ENCODE results near the gene USP8.
"Not testable (repeated sequence)": the region's sequence is repeated elsewhere in the genome, so short reads cannot be mapped to it uniquely, and the experiment has no call there.

The USP8 gene

GRCh38 chr15:50424066-50424890 lies at the start of gene USP8:
Gene USP8 (plus strand): TSS chr15:50424405. CDS start chr15:50439074, 14,669 bp downstream.
- DNase-seq (ENCODE audit: low read depth, low spot score) = peak; percentile 100

DNA sequence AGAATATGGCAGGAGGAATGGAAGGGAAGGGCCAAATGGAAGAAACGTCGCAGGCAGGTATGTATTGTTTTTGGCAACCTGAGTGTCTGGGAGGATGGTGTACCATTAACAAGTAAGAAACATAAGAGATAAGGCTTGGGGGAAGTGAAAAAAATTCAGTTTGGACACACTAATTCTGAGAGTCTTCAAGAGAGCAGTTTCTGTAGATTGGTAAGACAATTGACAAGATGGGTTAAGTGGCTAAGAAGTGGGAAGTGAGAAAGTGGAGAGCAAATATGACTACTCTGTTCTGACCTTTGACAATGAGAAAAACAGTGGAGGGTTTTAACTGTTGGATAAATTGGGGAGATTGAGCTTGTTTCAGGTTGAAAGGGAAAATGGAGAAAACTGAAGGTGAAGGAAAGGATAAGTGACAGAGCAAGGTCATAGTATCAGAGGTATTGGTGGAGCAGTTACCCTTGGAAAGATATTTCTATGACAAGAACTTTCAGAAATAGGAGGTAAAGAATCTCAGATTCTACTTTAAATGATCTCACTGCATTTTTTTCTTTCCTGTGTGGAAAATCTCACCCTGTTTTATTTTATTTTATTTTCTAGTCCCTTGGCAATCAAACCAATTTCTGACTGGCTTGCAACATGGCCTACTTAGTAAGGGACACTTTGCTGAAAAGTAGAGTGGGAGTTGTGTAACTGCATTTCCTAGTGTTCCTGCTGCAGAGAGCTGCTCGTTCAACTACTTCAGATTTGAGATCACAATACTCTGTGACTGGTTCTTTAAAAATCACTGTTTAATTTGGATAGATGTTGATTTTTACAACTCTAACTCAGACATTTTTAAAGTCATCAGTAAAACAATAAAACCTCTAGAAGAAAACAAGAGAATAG lies 46.1 kb upstream of the USP8 start:
- DNase-seq (ENCODE audit: low read depth, low spot score) = no peak

GRCh38 chr15:50378776-50379175 lies 45.4 kb upstream of the USP8 start:
- DNase-seq (ENCODE audit: low read depth, low spot score) = no peak

DNA sequence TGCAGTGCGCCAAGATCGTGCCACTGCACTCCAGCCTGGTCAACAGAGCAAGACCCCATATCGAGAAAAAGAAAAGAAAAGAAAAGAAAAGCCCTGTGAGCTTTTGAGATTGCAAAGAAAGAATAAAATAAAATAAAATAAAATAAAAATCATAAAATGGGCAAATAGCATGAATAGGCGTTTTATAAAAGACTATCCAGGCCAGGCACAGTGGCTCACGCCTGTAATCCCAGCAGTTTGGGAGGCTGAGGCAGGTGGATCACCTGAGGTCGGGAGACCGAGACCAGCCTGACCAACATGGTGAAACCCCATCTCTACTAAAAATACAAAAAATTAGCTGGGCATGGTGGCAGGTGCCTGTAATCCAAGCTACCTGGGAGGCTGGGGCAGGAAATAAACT lies 44.8 kb upstream of the USP8 start:
- DNase-seq (ENCODE audit: low read depth, low spot score) = not testable (repeated sequence)

DNA sequence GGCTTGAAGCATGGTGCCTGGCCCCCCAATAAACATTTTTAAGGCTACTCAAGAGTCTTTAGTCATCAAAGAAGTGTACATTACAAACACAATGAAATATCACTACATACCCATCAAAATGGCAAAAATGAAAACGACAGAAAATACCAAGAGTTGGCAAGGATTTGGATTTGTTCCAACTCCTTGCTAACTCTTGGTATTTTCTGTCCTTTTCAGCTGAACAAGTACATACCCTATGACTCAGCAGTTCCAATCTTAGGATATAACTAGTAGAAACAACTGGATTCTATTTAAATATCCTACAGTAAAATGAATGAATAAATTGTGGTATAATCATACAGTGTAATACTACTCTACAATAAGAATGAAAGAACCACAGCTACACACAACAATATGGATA lies 44.1 kb upstream of the USP8 start:
- DNase-seq (ENCODE audit: low read depth, low spot score) = no peak

DNA sequence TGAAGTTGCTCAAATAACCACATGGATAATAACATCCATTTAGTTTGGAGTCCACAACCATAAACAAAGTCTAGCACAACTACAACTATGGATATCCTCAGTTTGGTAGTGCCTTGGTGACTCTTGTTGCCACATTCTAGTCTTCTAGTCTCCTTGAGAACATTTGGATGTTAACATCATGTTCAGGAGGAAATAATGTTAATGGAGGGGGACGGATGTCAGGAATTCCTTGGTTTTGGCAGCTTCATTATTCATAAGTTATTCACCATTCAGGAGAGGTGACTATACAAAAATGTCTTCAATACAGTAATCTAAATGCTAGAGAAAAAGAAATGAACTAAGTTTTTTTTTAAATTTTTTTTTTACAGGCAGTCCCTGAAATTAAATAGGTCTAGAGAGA lies 42.8 kb upstream of the USP8 start:
- DNase-seq (ENCODE audit: low read depth, low spot score) = no peak

DNA sequence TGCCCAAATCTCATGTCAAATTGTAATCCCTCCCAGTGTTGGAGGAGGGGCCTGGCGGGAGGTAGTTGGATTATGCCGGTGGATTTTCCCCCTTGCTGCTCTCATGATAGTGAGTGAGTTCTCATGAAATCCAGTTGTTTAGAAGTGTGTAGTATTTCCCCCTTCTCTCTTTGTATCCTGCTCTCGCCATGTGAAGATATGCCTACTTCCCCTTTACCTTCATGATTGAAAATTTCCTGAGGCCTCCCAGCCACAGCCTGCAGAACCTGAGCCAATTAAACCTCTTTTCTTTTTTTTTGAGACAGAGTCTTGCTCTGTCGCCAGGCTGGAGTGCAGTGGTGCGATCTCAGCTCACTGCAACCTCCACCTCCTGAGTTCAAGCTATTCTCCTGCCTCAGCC lies 41.8 kb upstream of the USP8 start:
- DNase-seq (ENCODE audit: low read depth, low spot score) = not testable (repeated sequence)

DNA sequence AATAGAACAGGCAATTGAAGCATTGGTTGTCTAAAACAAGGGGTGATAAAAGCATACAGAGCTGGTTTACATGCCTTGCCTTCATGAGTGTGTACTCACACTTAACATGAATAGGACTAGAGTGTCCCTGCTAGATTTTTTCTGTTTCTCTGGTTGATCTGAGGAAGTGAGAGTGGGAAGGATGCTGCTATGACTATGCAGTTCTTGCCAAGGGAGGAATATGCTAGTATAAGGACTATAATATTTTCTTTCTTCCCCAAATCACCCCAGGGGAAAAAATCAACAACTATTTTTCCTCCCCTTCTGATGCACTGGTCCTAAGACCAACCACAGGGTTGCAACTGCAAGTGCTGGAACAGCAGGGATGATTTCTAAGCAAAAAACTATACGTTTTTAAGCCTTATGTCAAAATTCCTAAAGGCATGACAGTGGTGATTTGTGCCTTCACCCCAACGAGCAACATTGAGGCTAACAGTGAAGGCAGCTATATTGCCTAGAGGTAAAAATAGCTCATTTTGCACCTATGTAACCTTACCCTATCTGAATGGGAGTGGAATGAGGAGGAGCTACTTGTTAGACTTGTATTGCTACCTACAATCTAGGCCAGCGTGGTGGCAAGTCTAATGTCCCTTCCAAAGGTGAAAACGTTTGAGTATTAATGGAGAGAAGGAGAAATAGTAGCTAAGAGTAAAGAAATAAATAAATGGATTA lies 33.5 kb upstream of the USP8 start:
- DNase-seq (ENCODE audit: low read depth, low spot score) = peak; percentile 18

DNA sequence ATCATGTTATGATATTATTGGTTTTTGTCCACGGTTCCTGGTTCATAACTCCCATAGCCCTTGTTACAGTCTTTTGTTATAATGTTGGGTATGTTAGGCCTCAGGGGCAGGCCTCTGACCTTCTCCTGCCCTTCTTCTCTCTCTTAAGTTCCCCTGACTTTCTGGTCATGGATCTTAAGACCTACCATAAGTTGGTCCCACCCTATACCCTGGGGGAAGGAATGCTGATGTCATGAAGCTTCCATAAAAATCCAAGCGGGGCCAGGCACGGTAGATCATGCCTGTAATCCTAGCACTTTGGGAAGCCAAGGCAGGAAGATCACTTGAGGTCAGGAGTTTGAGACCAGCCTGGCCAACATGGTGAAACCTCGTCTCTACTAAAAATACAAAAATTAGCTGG lies 32.6 kb upstream of the USP8 start:
- DNase-seq (ENCODE audit: low read depth, low spot score) = peak; percentile 64

GRCh38 chr15:50411870-50412269 lies 12.3 kb upstream of the USP8 start:
- no peak for DNase-seq (ENCODE audit: low read depth, low spot score)

DNA sequence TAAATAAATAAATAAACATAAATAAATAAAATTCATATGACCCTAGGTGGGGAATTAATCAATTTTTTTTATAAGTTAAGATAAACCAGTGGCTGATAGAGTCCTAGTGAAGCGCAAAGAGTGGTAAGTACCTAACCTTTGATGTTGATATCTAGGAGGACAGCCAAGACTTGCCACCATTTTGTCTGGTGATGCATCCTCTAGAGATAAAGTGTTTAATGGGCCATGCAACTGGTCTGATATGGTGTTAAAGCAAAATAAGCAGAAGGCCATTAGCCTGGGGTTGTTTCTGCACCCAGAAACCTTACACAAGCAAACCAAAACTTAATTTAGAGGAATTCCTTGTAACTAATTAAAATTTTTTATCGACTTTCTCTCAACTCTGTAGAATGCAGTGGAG lies 9.6 kb upstream of the USP8 start:
- no peak for DNase-seq (ENCODE audit: low read depth, low spot score)

DNA sequence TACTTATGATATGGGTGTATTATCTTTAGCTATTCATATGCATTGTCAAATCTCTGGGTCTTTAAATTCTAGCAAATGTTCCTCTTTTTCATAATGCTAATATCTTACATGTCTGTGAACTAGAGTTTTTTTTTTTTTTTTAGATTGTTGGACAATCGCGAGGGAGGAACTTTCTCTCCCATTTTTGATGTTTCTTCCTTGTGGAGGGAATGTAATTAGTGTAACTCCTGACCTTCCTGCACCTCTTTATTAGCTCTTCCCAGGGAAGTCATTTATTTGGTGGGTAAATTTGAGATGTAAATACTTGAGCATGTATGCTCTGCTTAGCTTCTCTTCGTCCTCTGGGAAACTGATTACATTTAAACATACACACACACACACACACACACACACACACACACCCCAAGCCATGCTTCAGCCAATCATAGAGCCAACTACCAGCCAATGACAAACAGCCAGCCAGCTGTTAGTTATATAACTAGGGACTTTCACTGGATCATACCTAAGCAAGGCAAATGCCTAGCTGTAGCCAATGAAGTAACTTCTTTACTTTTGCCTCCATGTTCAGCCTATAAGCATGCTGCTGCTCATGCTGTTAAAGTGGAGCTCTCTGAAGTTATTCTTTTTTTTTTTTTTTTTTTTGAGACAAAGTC lies 8.3 kb upstream of the USP8 start:
- DNase-seq (ENCODE audit: low read depth, low spot score) = no peak

DNA sequence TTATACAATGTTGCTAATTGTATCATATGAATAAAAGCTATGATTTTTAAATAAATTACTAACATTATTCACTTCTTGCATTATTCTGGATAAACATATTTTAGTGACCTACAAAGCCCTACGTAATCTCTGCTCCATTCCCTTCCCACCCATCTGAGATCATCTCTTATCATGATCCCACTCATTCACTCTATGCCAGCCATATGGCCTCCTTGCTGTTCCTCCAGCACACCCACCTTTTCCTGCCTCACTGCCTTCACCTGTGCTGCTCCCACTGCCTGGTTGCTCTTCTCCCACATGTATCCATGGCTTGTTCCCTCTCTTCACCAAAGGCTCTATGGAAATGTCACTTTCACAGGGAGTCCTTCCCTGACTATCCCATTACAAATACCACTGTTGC lies 7.3 kb upstream of the USP8 start:
- no peak for DNase-seq (ENCODE audit: low read depth, low spot score)

- DNase-seq (ENCODE audit: low read depth, low spot score) = no peak
Observed at GRCh38 chr15:50418041-50418583, 6.1 kb upstream of the USP8 start.

DNA sequence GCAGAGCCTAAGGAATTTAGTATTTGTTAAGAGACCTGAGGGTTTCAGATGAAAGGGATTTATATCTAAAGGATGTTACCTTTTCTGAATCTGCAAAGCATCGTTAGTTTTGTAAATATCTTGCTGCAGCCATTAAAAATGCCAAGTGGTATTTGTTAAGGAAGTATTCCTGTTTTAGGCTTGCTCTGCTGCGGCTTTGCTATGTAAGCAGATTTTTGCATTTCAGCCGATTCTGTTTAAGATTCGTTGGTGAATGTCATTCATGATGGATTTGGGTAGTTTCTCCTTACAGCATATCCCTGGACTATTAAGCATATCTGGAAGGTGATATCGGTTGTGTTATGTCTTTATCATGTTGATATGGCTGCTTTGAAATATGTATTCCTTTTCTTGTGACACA lies 1.0 kb downstream of the USP8 start:
- DNase-seq (ENCODE audit: low read depth, low spot score) = no peak

GRCh38 chr15:50425678-50426246 lies 1.6 kb downstream of the USP8 start:
- DNase-seq (ENCODE audit: low read depth, low spot score) = not testable (repeated sequence)

DNA sequence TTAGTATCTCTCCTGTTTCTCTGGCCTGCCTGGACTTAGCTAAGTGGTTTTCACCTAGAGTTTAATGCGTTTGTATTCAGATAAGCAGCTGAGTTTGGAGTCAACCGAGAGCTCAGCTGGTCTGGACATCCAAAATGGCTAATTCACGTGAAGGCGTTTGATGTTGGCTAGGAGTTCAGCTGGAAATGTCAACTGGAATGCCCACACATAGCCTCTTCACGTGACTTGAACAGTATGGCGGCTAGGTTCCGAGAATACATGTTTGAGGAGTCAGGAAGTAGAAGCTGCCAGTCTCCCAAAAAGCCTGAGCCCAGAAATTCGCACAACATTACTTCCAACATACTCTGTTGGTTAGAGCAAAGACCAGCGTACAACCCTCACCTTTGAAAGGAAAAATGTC lies 2.2 kb downstream of the USP8 start:
- DNase-seq (ENCODE audit: low read depth, low spot score) = no peak

DNA sequence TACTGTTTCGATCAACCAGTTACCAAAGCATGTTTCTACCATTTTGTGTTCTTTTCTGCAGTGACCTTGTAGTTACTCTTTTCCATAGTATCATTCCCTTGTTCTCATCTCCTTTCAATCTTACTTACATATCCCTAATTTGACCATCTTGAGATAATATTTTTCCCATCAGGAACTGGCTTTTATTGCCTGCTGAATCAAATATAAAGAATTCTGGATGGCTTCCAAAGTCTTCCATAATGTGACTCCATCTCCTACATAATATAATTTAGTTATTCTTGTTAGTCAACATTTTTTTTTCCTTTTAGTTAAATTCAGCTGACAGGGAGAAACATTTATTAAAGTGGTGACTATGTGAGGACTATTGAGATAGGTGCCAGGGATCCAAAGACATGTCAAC lies 7.0 kb downstream of the USP8 start:
- no peak for DNase-seq (ENCODE audit: low read depth, low spot score)

GRCh38 chr15:50432230-50432629 lies 8.0 kb downstream of the USP8 start:
- no peak for DNase-seq (ENCODE audit: low read depth, low spot score)

DNA sequence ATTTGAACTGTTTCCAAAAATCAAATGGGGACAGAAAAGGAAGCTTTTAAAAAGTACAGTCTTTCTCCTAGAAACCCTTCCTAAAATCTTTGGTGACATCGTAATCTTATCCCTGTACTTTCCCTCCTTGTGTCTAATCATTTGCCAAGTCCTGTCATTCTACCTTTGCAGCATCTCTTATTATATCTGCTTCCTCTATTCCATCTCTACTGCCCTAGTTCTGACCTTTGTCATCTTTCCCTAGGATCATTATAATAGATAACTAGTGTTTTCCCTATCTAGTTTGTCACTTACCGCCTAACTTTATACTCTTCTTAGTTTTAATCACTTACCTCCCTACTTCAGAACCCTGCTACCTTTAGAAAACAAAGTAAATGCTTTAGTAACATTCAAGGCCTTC lies 11.6 kb downstream of the USP8 start:
- DNase-seq (ENCODE audit: low read depth, low spot score) = no peak

GRCh38 chr15:50438251-50438650 lies 14.0 kb downstream of the USP8 start:
- no peak for DNase-seq (ENCODE audit: low read depth, low spot score)
